Upper lobe of left lung (tissue), 4 donors: Measurements from ENCODE around the gene MXRA8.
"Not testable (repeated sequence)": the region's sequence is repeated elsewhere in the genome, so short reads cannot be mapped to it uniquely, and the experiment has no call there.

Experiments used
- EP300 ChIP-seq, 4 donors: sonication (generic); formaldehyde crosslinking; IDR thresholded peaks; one replicate each; pipeline ENCODE4 v1.5.1; 2017; ENCODE audit warnings: antibody characterized with exemption in 4 of 4, control low read depth in 2 of 4
- POLR2A ChIP-seq, 4 donors: fragments of 450-650 bp; IDR thresholded peaks; one replicate each; pipeline ENCODE4 v1.5.1; 2016 to 2017; ENCODE audit warnings: antibody characterized with exemption in 4 of 4, mild to moderate bottlenecking in 2 of 4
- TF ChIP-seq, protein P1 (sequence below), 6 experiments: fragments of 450-650 bp in 4 of 6; fragments of 200-600 bp in 2 of 6; sonication (generic) in 2 of 6; IDR thresholded peaks; one replicate each; pipeline ENCODE4 v1.5.1; 2016 to 2019; ENCODE audit warnings: antibody characterized with exemption in 6 of 6

DNA sequence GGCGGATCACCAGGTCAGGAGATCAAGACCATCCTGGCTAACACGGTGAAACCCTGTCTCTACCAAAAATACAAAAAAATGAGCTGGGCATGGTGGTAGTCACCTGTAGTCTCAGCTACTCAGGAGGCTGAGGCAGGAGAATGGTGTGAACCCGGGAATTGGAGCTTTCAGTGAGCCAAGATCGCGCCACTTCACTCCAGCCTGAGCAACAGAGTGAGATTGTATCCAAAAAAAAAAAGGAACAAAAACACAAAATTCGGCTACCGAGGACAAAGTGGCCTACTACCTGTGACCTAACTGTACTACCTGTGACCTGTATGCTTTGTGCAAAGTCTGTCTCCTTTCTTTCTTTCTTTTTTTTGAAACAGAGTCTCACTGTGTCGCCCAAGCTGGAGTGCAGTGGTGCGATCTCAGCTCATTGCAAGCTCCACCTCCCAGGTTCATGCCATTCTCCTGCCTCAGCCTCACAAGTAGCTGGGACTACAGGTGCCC, 44.6 kb upstream of the MXRA8 start:
- TF ChIP-seq, protein P1, sequence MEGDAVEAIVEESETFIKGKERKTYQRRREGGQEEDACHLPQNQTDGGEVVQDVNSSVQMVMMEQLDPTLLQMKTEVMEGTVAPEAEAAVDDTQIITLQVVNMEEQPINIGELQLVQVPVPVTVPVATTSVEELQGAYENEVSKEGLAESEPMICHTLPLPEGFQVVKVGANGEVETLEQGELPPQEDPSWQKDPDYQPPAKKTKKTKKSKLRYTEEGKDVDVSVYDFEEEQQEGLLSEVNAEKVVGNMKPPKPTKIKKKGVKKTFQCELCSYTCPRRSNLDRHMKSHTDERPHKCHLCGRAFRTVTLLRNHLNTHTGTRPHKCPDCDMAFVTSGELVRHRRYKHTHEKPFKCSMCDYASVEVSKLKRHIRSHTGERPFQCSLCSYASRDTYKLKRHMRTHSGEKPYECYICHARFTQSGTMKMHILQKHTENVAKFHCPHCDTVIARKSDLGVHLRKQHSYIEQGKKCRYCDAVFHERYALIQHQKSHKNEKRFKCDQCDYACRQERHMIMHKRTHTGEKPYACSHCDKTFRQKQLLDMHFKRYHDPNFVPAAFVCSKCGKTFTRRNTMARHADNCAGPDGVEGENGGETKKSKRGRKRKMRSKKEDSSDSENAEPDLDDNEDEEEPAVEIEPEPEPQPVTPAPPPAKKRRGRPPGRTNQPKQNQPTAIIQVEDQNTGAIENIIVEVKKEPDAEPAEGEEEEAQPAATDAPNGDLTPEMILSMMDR (IDR thresholded peaks at IDR 0.05): not testable (repeated sequence)
- not testable (repeated sequence) for TF ChIP-seq POLR2A, EP300 (IDR thresholded peaks at IDR 0.05)
